HEK293 (cell line): ENCODE data around the gene PARD3.
A peak's percentile ranks its signal among the peaks of the same experiment; 100 is the strongest.

Experiments used
- CTCF ChIA-PET: fragments of 350-600 bp; formaldehyde crosslinking; extraction: SDS; loops from one replicate; lab custom pipeline; 2021; ENCODE audit warnings: antibody characterized with exemption; lab: Yijun Ruan, JAX
- POLR2A ChIA-PET: fragments of 300-600 bp; formaldehyde crosslinking; extraction: SDS; loops from one replicate; lab custom pipeline; 2020; ENCODE audit warnings: antibody characterized with exemption, inconsistent platforms; lab: Yijun Ruan, JAX
- H3K27ac ChIP-seq: fragments of 200-500 bp; sonication (Bioruptor generic); 2 replicates; pipeline ENCODE4 v1.5.1; 2014; ENCODE audit warnings: low read depth, low read length, control low read depth, inconsistent platforms; ENCODE audit errors: extremely low read depth
- H3K36me3 ChIP-seq, 2 experiments: fragments of 200-500 bp in 1 of 2; sonication (Bioruptor generic) in 1 of 2; 1 replicate in 1 of 2; 2 replicates in 1 of 2; pipeline ENCODE4 v1.5.1; 2014 to 2017; ENCODE audit warnings: inconsistent platforms in 2 of 2, low read length in 2 of 2; ENCODE audit not compliant: control insufficient read depth in 2 of 2, insufficient read depth in 1 of 2
- H3K4me1 ChIP-seq: fragments of 200-500 bp; sonication (Bioruptor generic); 2 replicates; pipeline ENCODE4 v1.5.1; 2014; ENCODE audit warnings: mild to moderate bottlenecking, low read length, inconsistent platforms; ENCODE audit not compliant: control insufficient read depth, insufficient read depth
- H3K4me3 ChIP-seq: 2 replicates; pipeline ENCODE4 v1.5.1; 2011; ENCODE audit warnings: low read depth, mild to moderate bottlenecking, control low read depth, low read length, moderate library complexity
- H3K9me3 ChIP-seq: fragments of 200-500 bp; sonication (Bioruptor generic); 2 replicates; pipeline ENCODE4 v1.5.1; 2014; ENCODE audit warnings: low read depth, low read length, inconsistent platforms; ENCODE audit not compliant: control insufficient read depth, insufficient read depth
- BCL11A ChIP-seq: fragments of 450-650 bp; formaldehyde crosslinking; IDR thresholded peaks from 2 replicates; pipeline ENCODE4 v1.5.1; 2016; ENCODE audit warnings: low read depth, missing biosample characterization, missing genetic modification characterization
- GFI1B ChIP-seq: fragments of 450-650 bp; formaldehyde crosslinking; IDR thresholded peaks from 2 replicates; pipeline ENCODE4 v1.5.1; 2016; ENCODE audit warnings: missing biosample characterization, missing genetic modification characterization
- HOXA7 ChIP-seq: sonication (generic); formaldehyde crosslinking; IDR thresholded peaks from 2 replicates; pipeline ENCODE4 v1.8.1; 2022; ENCODE audit warnings: missing genetic modification reagents, borderline replicate concordance
- KLF7 ChIP-seq: fragments of 450-650 bp; formaldehyde crosslinking; IDR thresholded peaks from 2 replicates; pipeline ENCODE4 v1.5.1; 2016; ENCODE audit warnings: missing biosample characterization, missing genetic modification characterization, borderline replicate concordance
- MYNN ChIP-seq: fragments of 450-650 bp; formaldehyde crosslinking; IDR thresholded peaks from 2 replicates; pipeline ENCODE4 v1.5.1; 2016; ENCODE audit warnings: missing biosample characterization, missing genetic modification characterization, borderline replicate concordance
- SP3 ChIP-seq: fragments of 450-650 bp; formaldehyde crosslinking; IDR thresholded peaks from 2 replicates; pipeline ENCODE4 v1.5.1; 2016; ENCODE audit warnings: missing biosample characterization, missing genetic modification characterization
- SP7 ChIP-seq: fragments of 450-650 bp; formaldehyde crosslinking; IDR thresholded peaks from 2 replicates; pipeline ENCODE4 v1.5.1; 2016; ENCODE audit warnings: missing biosample characterization, missing genetic modification characterization
- ZBTB17 ChIP-seq: fragments of 450-650 bp; formaldehyde crosslinking; IDR thresholded peaks from 2 replicates; pipeline ENCODE4 v1.5.1; 2016; ENCODE audit warnings: missing biosample characterization, missing genetic modification characterization
- ZFP3 ChIP-seq: fragments of 450-650 bp; formaldehyde crosslinking; IDR thresholded peaks from 2 replicates; pipeline ENCODE4 v1.5.1; 2016; ENCODE audit warnings: low read depth, missing biosample characterization, missing genetic modification characterization
- ZNF16 ChIP-seq: fragments of 450-650 bp; formaldehyde crosslinking; IDR thresholded peaks from 2 replicates; pipeline ENCODE4 v1.5.1; 2016; ENCODE audit warnings: low read depth, missing biosample characterization, missing genetic modification characterization
- ZNF335 ChIP-seq: fragments of 450-650 bp; formaldehyde crosslinking; conservative IDR thresholded peaks from 2 replicates; pipeline ENCODE4 v1.5.1; 2016; ENCODE audit warnings: missing biosample characterization, missing genetic modification characterization
- ZNF341 ChIP-seq: fragments of 450-650 bp; formaldehyde crosslinking; IDR thresholded peaks from 2 replicates; pipeline ENCODE4; 2016; ENCODE audit warnings: low read depth, missing biosample characterization, missing genetic modification characterization
- ZNF366 ChIP-seq: fragments of 450-650 bp; formaldehyde crosslinking; conservative IDR thresholded peaks from 2 replicates; pipeline ENCODE4 v1.5.1; 2016; ENCODE audit warnings: missing biosample characterization, missing genetic modification characterization
- ZNF416 ChIP-seq: fragments of 450-650 bp; formaldehyde crosslinking; IDR thresholded peaks from 2 replicates; pipeline ENCODE4 v1.5.1; 2016; ENCODE audit warnings: missing biosample characterization, missing genetic modification characterization
- ZNF423 ChIP-seq: fragments of 450-650 bp; formaldehyde crosslinking; IDR thresholded peaks from 2 replicates; pipeline ENCODE4 v1.5.1; 2016; ENCODE audit warnings: missing biosample characterization, missing genetic modification characterization
- ZNF473 ChIP-seq: fragments of 450-650 bp; formaldehyde crosslinking; IDR thresholded peaks from 2 replicates; pipeline ENCODE4 v1.5.1; 2017; ENCODE audit warnings: missing biosample characterization, missing genetic modification characterization
- ZNF501 ChIP-seq: fragments of 450-650 bp; formaldehyde crosslinking; IDR thresholded peaks from 2 replicates; pipeline ENCODE4 v1.5.1; 2016; ENCODE audit warnings: missing biosample characterization, missing genetic modification characterization
- ZNF600 ChIP-seq: fragments of 450-650 bp; formaldehyde crosslinking; IDR thresholded peaks from 2 replicates; pipeline ENCODE4 v1.5.1; 2016; ENCODE audit warnings: missing biosample characterization, missing genetic modification characterization
- ZNF624 ChIP-seq: fragments of 450-650 bp; formaldehyde crosslinking; IDR thresholded peaks from 2 replicates; pipeline ENCODE4 v1.5.1; 2017; ENCODE audit warnings: missing biosample characterization, missing genetic modification characterization
- ZNF629 ChIP-seq: fragments of 450-650 bp; formaldehyde crosslinking; IDR thresholded peaks from 2 replicates; pipeline ENCODE4 v1.5.1; 2017; ENCODE audit warnings: missing biosample characterization, missing genetic modification characterization
- ZNF777 ChIP-seq: fragments of 450-650 bp; formaldehyde crosslinking; IDR thresholded peaks from 2 replicates; pipeline ENCODE4 v1.5.1; 2017; ENCODE audit warnings: missing biosample characterization, missing genetic modification characterization, borderline replicate concordance
- ZNF785 ChIP-seq: fragments of 450-650 bp; formaldehyde crosslinking; IDR thresholded peaks from 2 replicates; pipeline ENCODE4 v1.5.1; 2016; ENCODE audit warnings: missing biosample characterization, missing genetic modification characterization
- TF ChIP-seq, protein P1 (sequence below): fragments of 450-650 bp; formaldehyde crosslinking; conservative IDR thresholded peaks from 2 replicates; pipeline ENCODE4 v1.5.1; 2016; ENCODE audit warnings: low read depth, missing biosample characterization, missing genetic modification characterization
- TF ChIP-seq, protein P2 (sequence below): fragments of 450-650 bp; formaldehyde crosslinking; IDR thresholded peaks from 2 replicates; pipeline ENCODE4 v1.5.1; 2016; ENCODE audit warnings: missing biosample characterization, missing genetic modification characterization
- TF ChIP-seq, protein P3 (sequence below): fragments of 450-650 bp; formaldehyde crosslinking; IDR thresholded peaks from 2 replicates; pipeline ENCODE4 v1.5.1; 2017; ENCODE audit warnings: missing biosample characterization, missing genetic modification characterization
- TF ChIP-seq, protein P4 (sequence below): fragments of 450-650 bp; formaldehyde crosslinking; IDR thresholded peaks from 2 replicates; pipeline ENCODE4 v1.5.1; 2016; ENCODE audit warnings: missing biosample characterization, missing genetic modification characterization

Gene PARD3

DNA sequence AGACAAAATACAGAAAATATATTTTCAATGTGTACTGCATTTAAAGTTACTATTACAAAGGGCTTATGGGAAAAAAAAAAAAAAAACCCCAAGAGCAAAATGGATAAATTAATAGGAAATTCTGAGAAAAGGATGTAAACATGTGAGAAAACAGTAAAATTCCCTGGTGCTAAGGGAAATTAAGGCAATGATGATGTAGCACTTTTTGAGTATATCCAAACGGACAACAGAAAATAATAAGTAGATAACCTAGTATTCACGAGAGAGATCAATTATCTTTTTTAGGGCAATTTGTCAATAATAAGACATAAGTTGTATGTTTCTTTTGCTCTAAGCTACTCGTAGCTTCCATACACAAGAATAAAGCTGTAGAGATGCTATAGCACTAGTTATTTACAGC, 80.2 kb downstream of the PARD3 start:
- TF ChIP-seq ZNF416 (tag by site-specific recombination), result no peak
- TF ChIP-seq BCL11A (tag by site-specific recombination), result no peak
- no peak for TF ChIP-seq SP7 (tag by site-specific recombination)
- no peak for TF ChIP-seq ZNF501
- TF ChIP-seq, protein P1, sequence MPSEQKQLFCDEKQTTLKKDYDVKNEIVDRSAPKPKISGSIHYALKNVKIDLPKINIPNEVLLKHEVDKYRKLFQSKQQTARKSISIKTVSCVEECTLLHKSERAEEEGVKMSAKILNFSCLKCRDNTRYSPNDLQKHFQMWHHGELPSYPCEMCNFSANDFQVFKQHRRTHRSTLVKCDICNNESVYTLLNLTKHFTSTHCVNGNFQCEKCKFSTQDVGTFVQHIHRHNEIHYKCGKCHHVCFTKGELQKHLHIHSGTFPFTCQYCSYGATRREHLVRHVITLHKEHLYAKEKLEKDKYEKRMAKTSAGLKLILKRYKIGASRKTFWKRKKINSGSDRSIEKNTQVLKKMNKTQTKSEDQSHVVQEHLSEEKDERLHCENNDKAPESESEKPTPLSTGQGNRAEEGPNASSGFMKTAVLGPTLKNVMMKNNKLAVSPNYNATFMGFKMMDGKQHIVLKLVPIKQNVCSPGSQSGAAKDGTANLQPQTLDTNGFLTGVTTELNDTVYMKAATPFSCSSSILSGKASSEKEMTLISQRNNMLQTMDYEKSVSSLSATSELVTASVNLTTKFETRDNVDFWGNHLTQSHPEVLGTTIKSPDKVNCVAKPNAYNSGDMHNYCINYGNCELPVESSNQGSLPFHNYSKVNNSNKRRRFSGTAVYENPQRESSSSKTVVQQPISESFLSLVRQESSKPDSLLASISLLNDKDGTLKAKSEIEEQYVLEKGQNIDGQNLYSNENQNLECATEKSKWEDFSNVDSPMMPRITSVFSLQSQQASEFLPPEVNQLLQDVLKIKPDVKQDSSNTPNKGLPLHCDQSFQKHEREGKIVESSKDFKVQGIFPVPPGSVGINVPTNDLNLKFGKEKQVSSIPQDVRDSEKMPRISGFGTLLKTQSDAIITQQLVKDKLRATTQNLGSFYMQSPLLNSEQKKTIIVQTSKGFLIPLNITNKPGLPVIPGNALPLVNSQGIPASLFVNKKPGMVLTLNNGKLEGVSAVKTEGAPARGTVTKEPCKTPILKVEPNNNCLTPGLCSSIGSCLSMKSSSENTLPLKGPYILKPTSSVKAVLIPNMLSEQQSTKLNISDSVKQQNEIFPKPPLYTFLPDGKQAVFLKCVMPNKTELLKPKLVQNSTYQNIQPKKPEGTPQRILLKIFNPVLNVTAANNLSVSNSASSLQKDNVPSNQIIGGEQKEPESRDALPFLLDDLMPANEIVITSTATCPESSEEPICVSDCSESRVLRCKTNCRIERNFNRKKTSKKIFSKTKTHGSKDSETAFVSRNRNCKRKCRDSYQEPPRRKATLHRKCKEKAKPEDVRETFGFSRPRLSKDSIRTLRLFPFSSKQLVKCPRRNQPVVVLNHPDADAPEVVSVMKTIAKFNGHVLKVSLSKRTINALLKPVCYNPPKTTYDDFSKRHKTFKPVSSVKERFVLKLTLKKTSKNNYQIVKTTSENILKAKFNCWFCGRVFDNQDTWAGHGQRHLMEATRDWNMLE (tag by site-specific recombination), result no peak
- TF ChIP-seq ZNF777, result no peak
- TF ChIP-seq ZNF629 (tag by site-specific recombination), result no peak
- no peak for TF ChIP-seq ZNF624 (tag by site-specific recombination)
- no peak for TF ChIP-seq ZNF341
- TF ChIP-seq ZNF335 (tag by site-specific recombination), result no peak
- TF ChIP-seq KLF7 (tag by site-specific recombination), result no peak
- TF ChIP-seq, protein P2, sequence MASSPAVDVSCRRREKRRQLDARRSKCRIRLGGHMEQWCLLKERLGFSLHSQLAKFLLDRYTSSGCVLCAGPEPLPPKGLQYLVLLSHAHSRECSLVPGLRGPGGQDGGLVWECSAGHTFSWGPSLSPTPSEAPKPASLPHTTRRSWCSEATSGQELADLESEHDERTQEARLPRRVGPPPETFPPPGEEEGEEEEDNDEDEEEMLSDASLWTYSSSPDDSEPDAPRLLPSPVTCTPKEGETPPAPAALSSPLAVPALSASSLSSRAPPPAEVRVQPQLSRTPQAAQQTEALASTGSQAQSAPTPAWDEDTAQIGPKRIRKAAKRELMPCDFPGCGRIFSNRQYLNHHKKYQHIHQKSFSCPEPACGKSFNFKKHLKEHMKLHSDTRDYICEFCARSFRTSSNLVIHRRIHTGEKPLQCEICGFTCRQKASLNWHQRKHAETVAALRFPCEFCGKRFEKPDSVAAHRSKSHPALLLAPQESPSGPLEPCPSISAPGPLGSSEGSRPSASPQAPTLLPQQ (tag by site-specific recombination), result no peak
- no peak for TF ChIP-seq HOXA7 (CRISPR knock-in tag)
- TF ChIP-seq GFI1B, result no peak
- TF ChIP-seq MYNN (tag by site-specific recombination), result no peak
- TF ChIP-seq ZNF16, result no peak
- TF ChIP-seq, protein P3, sequence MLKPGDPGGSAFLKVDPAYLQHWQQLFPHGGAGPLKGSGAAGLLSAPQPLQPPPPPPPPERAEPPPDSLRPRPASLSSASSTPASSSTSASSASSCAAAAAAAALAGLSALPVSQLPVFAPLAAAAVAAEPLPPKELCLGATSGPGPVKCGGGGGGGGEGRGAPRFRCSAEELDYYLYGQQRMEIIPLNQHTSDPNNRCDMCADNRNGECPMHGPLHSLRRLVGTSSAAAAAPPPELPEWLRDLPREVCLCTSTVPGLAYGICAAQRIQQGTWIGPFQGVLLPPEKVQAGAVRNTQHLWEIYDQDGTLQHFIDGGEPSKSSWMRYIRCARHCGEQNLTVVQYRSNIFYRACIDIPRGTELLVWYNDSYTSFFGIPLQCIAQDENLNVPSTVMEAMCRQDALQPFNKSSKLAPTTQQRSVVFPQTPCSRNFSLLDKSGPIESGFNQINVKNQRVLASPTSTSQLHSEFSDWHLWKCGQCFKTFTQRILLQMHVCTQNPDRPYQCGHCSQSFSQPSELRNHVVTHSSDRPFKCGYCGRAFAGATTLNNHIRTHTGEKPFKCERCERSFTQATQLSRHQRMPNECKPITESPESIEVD (tag by site-specific recombination), result no peak
- POLR2A ChIA-PET, result no interaction called here
- H3K27ac ChIP-seq, result no peak overlapping the region
- no peaks in the 10 kb centered on the region for H3K36me3 ChIP-seq
- H3K9me3 ChIP-seq, result no peaks in the 10 kb centered on the region
- H3K4me3 ChIP-seq, result no peak overlapping the region
- CTCF ChIA-PET, result no interaction called here
- peaks cover 33% of the 10 kb centered on the region for H3K4me1 ChIP-seq

DNA sequence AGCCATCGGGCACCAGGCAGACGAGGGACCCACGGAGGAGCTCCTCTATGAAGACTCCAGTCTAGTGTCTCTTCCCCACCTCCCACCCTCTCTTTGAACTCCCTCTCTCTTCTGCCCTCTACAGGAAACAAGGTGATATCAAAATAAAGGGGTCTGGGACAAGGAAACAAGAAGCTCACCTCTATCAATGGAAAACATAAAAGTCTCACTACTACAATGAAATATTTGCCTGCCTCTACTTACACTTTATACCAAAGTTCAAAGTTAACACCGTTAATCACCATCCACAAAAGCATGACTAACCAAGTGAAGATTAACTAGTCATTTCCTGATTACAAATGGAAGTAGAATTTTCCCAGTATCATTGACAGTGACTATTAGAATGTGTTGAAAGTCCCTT, 82.2 kb downstream of the PARD3 start:
- H3K4me1 ChIP-seq, result peaks cover 43% of the 10 kb centered on the region
- no peak overlapping the region for H3K27ac ChIP-seq
- CTCF ChIA-PET, result interaction anchor here (0.6 to 3.1 kb wide), 27 partner anchors 9 to 405 kb away, joined by 3 to 29 read pairs (median 4); no protein-coding TSS in a partner anchor
- H3K4me3 ChIP-seq, result no peak overlapping the region
- H3K36me3 ChIP-seq, result no peaks in the 10 kb centered on the region
- H3K9me3 ChIP-seq, result no peaks in the 10 kb centered on the region
- POLR2A ChIA-PET, result no interaction called here
- TF ChIP-seq ZNF473 (tag by site-specific recombination), result no peak
- TF ChIP-seq ZBTB17 (tag by site-specific recombination), result no peak
- TF ChIP-seq, protein P3 (tag by site-specific recombination), result no peak
- TF ChIP-seq, protein P4, sequence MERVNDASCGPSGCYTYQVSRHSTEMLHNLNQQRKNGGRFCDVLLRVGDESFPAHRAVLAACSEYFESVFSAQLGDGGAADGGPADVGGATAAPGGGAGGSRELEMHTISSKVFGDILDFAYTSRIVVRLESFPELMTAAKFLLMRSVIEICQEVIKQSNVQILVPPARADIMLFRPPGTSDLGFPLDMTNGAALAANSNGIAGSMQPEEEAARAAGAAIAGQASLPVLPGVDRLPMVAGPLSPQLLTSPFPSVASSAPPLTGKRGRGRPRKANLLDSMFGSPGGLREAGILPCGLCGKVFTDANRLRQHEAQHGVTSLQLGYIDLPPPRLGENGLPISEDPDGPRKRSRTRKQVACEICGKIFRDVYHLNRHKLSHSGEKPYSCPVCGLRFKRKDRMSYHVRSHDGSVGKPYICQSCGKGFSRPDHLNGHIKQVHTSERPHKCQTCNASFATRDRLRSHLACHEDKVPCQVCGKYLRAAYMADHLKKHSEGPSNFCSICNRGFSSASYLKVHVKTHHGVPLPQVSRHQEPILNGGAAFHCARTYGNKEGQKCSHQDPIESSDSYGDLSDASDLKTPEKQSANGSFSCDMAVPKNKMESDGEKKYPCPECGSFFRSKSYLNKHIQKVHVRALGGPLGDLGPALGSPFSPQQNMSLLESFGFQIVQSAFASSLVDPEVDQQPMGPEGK (tag by site-specific recombination), result no peak
- TF ChIP-seq ZNF423 (tag by site-specific recombination), result no peak
- TF ChIP-seq ZNF600 (tag by site-specific recombination), result no peak
- 0 out of 2 replicates have a peak, but pooled peaks have one; percentile 25 for TF ChIP-seq ZNF366
- no peak for TF ChIP-seq ZNF785 (tag by site-specific recombination)
- no peak for TF ChIP-seq ZFP3 (tag by site-specific recombination)
- no peak for TF ChIP-seq SP3 (tag by site-specific recombination)
